NCI-H2081 treated with DMSO at 0.1 percent for 48 hours (cell line): Measurements from ENCODE around the gene ZDHHC19.
"Not testable (repeated sequence)": the region's sequence is repeated elsewhere in the genome, so short reads cannot be mapped to it uniquely, and the experiment has no call there.

ENCODE experiments used
- DNase-seq: peaks from one replicate; lab custom pipeline; 2025; lab: John Stamatoyannopoulos, UW

ZDHHC19 gene

DNA sequence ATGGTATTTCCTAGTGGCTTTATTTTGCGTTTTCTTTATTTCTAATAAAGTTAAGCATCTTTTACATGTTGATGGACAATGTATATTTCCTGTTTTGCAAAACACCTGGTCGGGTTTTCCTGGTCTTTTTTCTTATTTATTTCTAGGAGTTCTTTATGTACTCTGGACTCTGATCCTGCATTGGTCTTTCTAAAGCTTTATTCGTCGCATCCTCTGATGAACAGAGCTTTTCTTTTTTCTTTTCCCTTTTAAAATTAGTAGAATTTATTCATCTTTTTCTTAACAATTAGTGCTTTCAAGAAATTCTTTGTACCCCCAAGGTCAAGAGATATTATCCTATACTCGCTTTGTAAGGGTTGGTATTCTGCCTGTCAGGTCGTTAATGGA is 32.2 kb downstream of the ZDHHC19 start:
- no peak for DNase-seq

DNA sequence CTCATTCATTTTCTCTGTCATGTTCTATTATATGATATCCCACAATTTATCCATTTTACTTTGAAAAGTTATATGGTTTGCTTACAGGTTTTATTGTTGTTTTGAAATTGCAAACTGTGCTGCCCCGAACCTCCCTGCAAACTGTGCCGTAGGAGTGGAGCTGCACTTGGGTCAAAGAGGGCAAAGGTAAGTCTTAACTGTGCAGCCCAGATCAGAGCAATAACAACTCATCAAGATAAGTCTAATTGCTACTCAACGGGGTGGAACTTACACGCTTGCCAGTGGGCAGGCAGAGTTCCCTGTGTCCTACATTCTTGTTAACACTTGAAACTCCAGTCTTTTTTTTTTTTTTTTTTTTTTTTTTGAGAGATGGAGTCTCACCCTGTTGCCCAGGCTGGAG is 33.2 kb downstream of the ZDHHC19 start:
- no peak for DNase-seq

DNA sequence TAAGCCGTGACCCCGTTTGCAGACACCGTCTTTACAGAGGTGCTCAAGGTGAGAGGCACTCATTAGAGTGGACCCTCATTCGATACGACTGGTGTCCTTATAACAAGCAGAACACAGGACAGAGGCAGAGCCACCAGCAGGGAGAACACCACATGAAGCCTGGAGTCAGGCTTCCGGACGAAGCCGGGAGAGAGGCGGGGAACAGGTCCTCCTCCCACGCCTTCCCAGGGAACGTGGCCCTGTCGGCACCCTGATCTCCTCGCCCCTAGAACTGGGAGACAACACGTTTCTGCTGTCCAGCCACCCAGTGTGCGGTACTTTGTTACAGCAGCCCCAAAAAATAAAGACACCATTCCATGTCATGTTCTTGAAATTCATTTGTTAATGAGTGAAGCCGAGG is 33.6 kb downstream of the ZDHHC19 start:
- DNase-seq: no peak

DNA sequence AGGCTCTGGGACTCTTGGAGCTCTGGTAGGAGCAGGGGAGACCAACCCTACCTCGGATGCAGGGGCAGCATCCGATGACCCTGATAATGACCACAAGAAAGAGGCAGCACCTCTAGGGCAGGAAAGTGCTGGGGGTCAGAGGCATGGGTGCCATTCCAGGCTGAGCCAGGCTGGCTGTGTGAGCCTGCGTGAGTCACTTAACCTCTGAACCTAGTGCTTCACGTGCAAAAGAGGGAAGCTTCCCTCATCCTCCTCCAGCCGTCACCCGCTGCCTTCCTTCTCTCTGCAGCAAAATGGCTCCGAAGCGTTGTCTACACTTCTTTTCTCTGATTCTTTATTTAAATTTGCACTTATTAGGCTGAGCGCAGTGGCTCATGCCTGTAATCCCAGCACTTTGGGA is 35.5 kb downstream of the ZDHHC19 start:
- no peak for DNase-seq

DNA sequence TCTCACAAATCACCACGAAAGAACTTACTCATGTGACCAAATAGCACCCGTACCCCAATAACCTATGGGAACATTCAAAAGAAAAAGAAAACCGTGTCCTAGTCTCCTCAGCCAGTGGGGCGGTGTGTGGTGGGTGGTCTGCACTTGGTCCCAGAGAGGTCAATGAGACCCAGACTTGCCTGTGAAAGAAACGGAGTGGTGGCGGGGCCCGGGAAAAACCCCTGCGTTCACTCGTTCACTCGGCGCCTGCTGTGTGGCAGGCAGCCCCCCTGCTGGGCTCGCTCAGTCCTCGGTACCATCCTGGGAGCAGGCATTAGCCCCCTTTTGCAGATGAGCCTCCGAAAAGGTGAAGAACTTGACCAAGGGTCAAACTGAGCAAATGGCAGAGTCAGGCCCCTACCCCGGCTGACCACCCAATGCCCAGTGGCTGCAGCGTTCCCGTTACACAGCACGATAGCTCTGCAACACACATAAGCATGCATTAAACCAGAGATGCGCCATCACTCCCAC is 36.0 kb downstream of the ZDHHC19 start:
- DNase-seq: no peak

DNA sequence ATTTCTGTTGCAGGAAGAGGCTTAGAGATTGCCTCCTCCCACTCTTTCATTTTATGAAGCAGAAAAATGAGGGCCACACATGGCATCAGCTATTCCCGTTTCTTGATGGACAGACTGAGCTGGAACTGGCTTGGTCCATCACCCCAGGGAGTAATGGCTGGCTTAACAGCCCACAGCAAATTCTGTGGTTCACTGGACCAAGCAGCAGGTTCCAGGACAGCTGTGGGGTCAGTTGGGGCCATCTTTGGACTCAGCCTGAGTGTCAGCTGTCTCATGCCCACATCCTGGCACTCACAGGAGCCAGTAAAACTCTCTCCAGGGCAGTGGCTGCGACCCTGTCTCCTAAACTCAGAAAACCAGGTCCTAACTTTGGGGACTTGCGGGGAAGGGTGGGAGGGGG is 36.5 kb downstream of the ZDHHC19 start:
- no peak for DNase-seq

DNA sequence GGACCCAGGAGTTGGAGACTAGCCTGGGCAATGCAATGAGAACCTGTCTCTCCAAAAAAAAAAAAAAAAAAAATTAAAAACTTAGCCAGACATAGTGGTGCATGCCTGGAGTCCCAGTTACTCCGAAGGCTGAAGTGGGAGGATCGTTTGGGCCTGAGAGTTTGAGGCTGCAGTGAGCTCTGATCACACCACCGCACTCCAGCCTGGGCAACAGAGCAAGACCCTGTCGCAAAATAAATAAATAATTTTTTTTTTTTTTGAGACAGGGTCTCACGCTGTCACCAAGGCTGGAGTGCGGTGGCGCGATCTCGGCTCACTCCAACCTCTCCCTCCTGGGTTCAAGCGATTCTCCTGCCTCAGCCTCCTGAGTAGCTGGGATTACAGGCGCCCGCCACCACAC is 40.9 kb downstream of the ZDHHC19 start:
- not testable (repeated sequence) for DNase-seq

DNA sequence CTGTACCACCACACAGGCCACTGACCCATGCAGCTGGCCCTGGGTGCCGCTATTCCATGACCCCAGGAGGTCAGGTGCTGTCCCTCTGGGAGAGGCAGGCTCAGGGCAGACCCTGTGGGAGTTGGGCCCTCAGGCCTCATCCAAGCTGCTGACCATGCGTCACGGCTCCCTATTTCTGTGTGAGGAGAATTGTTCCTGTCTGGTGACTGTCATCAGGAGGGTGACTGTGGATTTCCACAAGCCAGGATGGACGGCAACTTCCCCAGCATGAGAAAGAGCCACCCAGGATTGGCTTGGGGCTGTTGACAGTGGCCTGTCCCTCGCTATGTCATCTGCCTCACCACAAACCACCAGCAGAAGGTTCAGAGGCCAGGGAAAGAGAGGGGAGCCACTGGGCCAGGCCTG is 41.4 kb downstream of the ZDHHC19 start:
- no peak for DNase-seq

DNA sequence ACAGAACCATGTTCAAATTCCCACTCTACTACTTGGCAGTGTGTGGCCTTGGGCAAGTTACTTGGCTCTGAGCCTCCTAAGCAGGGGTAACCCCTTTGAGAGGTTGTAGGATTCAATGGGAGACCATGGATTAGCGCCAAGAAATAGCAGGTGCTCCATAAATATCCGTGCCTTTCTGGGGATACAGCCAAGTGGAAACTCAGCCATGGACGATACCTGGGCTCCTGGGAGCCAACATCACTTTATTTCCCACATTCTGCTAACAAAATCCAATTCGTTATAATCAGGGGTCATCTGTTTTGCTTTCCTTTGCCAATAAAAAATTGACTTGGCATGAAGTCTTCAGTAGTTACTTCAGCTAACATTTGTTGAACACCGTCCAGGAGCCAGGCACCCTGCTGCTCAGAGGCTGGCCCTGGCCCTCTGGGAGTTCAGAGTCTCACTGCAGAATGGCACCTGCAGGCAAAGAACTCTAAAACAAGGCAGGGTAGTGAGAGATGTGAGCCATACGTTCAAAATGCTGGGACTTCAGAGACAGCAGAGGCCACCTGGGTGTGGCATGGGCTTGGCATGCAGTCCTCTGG is 42.3 kb downstream of the ZDHHC19 start:
- DNase-seq: peak; percentile 99

DNA sequence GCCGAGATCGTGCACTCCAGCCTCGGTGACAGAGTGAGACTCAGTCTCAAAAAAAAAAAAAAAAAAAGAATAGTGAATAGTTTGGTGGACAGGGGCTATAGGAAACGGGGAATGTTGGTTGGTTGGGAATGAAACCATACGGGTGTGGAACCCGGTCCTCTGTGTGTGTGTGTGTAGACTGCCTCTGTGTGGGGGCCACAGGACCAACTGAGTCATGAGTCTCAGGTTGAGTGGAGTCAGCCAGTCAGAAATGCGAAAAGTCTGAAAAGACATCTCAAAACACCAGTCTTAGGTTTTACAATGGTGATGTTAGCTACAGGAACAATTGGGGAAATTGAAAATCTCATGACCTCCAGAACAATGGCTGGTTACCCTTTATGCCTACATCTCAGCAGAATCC is 44.5 kb downstream of the ZDHHC19 start:
- no peak for DNase-seq

DNA sequence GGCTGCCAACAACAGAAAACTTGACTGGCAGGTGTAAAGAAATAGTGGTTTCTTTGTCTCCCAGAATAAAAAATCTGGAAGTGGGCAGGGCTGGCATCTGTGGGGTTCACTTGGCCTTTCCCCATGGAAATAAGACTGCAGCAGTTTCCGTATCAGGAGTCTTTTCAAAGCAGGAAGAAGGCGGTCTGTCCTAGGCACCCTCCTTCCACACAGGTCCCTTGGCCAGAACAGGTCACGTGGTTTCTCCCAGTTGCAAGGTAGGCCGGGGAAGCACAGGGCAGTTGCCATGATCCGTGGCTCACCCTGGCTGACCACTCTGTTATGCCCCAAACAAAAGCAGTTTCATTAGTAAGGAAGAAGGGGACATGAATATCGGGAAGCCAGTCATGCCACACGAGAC is 45.4 kb downstream of the ZDHHC19 start:
- no peak for DNase-seq

DNA sequence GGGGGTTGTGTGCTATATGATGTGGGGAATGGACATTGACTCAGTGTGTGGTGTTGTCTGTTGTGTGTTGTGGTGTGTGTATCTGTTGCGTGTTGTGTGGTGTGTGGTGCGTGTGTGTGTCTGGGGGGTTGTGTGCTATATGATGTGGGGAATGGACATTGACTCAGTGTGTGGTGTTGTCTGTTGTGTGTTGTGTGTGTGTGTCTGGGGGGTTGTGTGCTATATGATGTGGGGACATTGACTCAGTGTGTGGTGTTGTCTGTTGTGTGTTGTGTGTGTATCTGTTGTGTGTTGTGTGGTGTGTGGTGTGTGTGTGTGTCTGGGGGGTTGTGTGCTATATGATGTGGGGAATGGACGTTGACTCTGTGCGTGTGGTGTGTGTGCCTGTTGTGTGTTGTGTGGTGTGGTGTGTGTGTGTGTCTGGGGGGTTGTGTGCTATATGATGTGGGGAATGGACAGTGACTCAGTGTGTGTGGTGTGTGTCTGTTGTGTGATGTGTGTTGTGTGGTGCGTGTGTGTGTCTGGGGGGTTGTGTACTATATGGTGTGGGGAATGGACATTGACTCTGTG is 46.1 kb downstream of the ZDHHC19 start:
- not testable (repeated sequence) for DNase-seq

DNA sequence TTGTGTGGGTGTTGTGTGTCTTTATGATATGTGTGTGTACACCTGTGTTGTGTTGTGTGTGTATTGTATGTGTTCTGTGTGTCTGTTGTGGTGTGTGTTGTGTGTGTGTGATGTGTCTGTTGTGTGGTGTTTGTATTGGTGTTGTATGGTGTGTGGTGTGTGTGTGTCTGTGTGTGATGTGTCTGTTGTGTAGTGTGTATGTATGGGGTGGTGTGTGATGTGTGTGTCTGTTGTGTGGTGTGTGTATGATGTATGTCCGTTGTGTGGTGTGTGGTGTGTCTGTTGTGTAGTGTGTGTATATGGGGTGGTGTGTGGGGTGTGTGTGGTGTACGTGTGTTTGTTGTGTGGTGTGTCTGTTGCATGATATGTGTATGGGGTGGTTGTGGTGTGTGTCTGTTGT is 46.6 kb downstream of the ZDHHC19 start:
- DNase-seq: no peak

DNA sequence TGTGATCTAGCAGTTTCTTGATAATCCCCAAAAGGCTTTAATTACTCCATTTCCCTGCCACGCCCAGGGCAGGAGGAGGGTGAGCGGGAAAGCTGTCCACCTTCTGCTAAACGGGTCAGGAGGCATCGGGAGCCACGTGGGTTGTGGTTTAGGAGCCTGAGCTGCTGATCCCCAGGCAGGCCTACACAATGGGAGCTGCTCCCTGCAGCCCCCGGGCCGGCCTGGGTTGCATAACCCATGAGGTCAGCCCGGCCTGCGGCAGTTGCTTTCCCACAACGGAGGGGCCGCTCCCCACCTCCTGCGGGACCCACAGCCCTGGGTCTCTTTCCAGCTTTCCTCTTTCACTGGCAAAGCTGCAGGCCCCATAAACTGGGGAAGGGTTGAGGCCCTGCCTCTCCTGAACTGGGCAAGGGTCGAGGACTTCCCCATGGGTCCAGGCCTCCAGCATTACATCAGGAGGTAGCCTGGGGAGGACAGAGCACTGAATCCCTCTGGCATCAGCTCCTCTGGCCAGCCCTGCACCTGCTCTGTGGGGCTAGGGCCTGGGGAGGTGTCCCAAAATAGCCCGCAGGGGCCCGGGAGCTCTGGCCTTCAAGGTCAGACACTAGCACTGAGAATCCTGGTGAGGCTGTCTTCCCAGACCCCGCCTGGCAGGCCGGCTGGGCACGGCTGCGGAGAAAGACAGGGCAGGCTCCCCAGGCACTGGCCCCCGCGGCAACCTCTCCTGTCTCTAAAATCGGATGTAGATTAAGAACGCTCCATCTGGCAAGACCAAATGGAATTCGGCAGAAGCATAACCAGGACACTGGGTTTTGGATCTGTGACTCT is 47.3 kb downstream of the ZDHHC19 start:
- DNase-seq: no peak

DNA sequence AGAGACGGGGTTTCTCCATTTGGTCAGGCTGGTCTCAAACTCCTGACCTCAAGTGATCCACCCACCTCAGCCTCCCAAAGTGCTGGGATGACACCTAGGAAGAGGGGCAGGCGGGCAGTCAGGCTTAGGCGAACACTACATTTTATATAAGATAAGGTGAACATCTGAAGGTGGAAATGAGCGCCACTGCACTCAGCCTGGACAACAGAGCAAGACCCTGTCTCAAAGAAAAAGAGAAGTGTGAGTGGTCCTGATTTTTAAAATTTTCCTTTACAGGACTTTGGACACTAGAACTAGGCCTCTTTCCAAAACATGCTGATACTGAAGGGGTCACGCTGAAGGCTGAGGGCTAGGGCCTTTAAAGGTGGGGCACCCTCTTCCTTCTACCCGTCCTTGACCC is 48.0 kb downstream of the ZDHHC19 start:
- DNase-seq: no peak

DNA sequence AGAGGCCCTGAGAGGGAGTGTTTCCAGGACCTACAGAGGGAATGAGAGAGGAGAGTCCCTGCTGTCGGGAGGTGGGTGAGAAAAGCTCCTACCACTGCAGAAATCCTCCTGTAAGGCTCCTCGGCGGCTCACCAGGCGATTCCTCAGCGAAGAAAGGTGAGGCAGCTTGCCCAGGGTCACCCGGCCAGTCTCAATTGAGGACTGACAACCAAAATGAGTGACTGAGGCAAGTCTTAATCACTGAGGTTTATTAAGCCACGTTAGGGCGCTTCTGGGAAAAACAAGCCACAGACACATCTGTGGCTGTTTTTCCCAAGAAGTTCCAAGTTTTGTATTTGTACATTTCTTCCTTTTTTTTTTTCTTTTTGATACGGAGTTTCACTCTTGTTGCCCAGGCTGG is 48.5 kb downstream of the ZDHHC19 start:
- no peak for DNase-seq

DNA sequence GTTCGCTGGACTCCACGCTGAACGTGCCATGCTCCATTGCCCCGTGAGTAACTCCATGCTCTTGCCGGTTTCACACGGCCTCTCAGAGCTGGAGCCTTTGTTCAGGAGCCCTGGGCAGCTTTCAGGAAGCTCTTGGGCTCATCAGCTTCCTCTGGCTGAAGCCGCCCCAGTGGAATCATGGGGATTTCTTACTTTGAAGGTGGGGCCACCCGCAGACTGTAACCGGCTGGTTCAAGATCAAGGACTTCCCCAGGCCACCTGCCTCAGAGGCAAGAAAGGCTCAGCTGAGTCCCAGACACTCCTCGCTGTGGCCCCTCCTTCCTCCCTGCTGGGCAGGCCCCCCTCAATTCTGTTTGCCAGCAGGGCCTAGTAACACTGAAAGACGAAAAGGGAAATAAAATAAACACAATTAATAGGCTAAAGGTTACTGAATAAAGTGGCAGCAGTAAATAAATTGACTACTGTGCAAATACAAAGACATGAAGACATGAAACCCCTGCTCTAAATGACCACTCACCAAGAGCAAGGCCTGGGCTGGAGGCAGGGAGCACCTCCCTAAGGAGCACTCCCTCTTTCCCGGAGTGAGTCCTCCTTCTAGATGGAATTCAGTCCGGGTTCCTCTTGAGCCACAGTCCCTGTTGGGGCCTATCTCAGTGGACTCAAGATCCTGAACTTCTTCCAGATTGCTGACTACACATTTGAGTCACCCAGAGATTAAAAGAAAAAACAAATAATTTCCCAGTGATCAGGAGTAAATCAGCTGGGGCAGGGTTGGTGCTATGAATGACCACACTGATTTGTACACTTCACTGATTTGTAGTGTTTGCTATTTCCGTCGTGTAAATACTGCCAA is 51.0 kb downstream of the ZDHHC19 start:
- no peak for DNase-seq

DNA sequence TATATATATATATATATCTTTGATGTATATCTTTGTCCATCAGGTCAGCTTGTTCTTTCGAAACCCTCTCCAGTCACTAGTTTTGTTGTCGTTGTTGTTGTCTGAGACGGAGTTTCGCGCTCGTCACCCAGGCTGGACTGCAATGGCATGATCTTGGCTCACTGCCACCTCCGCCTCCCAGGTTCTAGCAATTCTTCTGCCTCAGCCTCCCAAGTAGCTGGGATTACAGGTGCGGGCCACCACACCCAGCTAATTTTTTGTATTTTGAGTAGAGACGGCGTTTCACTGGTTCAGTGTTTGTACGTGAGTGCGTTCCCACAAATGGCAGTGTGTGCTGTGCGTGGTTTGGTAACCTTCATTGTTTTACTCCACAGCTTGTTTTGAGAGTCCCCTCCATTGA is 51.7 kb downstream of the ZDHHC19 start:
- DNase-seq: no peak

DNA sequence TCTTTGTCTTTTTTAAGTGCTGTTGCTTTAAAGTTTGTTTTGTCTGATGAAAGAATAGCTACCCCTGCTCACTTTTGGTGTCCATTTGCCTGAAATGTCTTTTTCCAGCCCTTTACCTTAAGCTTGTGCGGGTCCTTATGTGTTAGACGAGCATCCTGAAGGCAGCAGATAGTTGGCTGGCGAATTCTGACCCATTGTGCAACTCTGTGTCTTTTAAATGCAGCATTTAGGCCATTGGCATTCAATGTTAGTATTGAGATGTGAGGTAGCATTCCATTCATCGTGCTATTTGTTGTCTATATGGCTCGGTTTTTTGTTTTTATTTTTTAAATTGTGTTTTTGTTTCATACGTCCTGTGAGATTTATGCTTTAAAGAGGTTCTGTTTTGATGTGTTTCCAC is 55.0 kb downstream of the ZDHHC19 start:
- no peak for DNase-seq

DNA sequence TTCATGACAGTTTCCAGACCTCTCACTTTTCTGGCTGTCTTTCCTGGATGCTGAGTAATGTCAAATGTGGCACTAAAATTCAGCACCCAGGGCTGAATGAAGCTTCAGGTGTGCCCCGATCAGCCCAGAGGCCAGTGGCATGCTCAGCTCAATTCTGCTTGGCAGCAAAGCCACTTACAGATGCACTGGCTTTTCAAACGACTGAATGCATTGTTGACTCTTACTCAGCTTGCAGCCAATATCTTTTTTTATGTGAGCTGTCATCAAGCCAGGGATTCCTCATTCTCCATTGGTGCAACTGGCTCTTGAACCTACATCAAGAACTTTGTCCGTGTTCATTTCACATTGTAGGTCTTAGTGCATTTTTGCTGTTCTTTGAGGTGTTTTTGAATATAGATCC is 60.7 kb downstream of the ZDHHC19 start:
- DNase-seq: no peak

DNA sequence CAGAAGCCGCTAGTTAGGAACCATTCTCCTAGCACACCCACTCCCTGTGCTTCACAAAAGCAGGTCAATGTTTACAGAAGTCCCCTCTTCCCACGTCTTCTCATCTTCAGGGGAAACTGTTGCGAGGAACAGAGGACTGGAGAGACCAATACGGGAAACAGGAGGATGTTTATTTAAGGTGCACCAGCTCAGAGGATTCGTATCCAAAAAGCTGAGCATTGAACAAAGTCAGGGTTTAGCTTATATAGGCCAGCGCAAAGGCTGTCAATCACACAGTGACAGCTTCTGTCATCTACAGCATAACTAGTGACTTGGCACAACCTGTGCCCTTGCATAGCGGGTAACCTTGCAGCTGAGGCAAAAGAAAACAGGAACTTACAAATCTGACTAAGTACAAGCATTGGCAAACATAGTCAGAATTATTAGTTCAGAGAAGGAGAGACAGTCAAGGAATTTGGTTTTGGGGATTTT is 61.3 kb downstream of the ZDHHC19 start:
- DNase-seq: no peak

DNA sequence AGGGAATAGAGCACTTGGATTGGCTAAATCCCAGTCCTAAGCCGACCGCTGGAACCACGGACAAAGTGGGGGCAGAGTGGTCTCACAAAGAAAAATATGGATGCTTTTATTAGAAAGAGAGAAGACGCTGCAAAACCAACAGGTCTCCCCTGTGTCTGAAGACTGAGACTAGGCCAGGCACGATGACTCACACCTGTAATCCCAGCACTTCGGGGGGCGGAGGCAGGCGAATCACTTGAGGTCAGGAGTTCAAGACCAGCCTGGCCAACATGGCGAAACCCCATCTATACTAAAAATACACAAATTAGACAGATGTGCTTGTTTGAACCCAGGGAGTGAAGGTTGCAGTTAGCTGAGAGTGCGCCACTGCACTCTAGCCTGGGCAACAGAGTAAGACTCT is 61.8 kb downstream of the ZDHHC19 start:
- DNase-seq: no peak
